Fibroblast of peridontal ligament (primary cell): Measurements from ENCODE around the gene S1PR2.
"Not testable (repeated sequence)": the region's sequence is repeated elsewhere in the genome, so short reads cannot be mapped to it uniquely, and the experiment has no call there.

Experiments used
- DNase-seq: peaks from one replicate; pipeline ENCODE4 v3.0.0-alpha.2; 2010; ENCODE audit errors: extremely low read depth

S1PR2 gene

DNA sequence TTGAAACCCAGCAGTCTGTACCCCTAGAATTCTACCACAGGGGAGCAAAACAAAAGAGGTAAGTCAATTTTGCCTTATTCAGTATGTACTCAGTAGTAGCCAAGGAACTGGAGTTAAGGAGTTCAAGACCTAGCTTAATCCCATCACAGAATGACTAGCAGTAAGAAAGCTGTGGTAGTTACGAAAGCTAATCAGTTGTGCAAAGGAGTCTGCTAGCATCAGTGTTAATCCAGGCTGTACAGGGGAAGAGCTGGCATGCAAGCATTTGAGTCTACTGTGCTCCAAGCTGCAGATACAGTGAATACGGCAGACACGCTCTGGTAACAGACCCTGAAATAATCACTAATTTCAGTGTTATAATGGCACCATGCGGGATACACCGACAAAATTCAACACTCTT lies 41.1 kb downstream of the S1PR2 start:
- DNase-seq, result peak; percentile 39

- no peak for DNase-seq
Measured at GRCh38 chr19:10189616-10190015, 41.5 kb downstream of the S1PR2 start.

- no peak for DNase-seq
Measured at GRCh38 chr19:10187315-10187714, 43.8 kb downstream of the S1PR2 start.

- no peak for DNase-seq
Measured at GRCh38 chr19:10184636-10185035, 46.5 kb downstream of the S1PR2 start.

GRCh38 chr19:10183926-10184325 lies 47.2 kb downstream of the S1PR2 start:
- DNase-seq, result no peak

- no peak for DNase-seq
Measured at GRCh38 chr19:10182847-10183246, 48.3 kb downstream of the S1PR2 start.

DNA sequence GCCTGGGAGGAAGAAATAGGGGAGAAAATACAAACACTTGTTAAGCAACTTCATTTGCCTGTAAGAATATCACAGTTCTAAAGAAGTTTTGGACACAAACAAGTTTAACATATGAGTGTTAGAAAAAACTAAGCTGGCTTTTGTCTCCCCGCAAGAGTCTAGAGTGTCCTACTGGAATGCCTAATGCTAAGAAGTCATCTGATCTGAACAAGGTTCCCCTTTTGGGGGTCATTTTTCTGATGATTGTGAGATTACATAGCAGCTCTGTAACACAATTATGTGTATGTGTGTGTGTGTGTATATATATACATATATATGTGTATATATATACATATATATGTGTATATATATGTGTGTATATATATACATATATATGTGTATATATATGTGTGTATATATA lies 49.1 kb downstream of the S1PR2 start:
- DNase-seq, result no peak

DNA sequence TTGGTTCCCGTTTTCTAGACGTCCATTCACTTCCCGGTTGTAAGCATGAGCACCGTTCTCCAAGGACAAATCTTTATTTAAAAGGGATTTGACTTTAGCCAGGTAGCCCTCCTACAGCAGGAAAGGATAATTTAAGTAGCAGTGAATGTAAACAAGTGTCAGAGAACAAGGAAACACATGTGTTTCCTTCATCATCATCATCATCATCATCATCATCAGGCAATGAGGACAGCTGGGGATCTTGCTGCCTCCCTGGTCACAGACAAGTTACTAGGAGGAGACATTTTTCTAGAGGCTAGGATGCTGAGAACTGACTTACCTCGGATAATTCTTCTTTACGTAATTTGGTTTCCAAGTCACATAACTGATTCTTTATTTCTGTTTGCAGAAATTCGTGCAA lies 50.7 kb downstream of the S1PR2 start:
- no peak for DNase-seq

DNA sequence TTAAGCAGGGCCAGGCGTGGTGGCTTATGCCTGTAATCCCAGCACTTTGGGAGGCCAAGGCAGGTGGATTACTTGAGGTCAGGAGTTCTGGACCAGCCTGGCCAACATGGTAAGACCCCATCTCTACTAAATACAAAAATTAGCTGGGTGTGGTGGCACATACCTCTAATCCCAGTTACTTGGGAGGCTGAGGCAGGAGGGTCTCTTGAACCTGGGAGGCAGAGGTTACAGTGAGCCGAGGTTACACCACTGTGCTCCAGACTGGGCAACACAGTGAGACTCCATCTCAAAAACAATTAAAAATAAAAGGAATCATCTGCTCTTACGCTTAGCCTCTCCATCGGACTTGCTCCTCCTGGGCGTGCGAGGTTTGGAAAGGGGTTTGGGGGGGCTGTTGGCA lies 51.1 kb downstream of the S1PR2 start:
- not testable (repeated sequence) for DNase-seq

DNA sequence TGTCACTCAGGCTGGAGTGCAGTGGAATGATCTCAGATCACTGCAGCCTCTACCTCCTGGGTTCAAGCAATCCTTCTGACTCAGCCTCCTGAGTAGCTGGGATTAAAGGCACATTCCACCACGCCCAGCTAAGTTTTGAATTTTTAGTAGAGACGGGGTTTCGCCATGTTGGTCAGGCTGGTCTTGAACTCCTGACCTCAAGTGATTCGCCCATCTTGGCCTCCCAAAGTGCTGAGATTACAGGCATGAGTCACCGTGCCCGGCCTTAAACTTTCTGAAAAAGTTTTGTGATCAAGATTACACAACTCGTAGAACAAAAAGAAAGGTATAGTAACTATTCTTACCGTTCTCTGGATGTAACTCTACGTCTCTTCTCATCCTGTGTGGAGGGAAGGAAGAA lies 57.6 kb downstream of the S1PR2 start:
- peak; percentile 45 for DNase-seq
